ENCODE results near the gene ST8SIA6.
"Not testable (repeated sequence)": the region's sequence is repeated elsewhere in the genome, so short reads cannot be mapped to it uniquely, and the experiment has no call there.

The ST8SIA6 gene

GRCh38 chr10:17456032-17456548 is 1.7 kb upstream of the ST8SIA6 start:
- no peak for DNase-seq

GRCh38 chr10:17455015-17455520 is 673 bp upstream of the ST8SIA6 start:
- no peak for DNase-seq

DNA sequence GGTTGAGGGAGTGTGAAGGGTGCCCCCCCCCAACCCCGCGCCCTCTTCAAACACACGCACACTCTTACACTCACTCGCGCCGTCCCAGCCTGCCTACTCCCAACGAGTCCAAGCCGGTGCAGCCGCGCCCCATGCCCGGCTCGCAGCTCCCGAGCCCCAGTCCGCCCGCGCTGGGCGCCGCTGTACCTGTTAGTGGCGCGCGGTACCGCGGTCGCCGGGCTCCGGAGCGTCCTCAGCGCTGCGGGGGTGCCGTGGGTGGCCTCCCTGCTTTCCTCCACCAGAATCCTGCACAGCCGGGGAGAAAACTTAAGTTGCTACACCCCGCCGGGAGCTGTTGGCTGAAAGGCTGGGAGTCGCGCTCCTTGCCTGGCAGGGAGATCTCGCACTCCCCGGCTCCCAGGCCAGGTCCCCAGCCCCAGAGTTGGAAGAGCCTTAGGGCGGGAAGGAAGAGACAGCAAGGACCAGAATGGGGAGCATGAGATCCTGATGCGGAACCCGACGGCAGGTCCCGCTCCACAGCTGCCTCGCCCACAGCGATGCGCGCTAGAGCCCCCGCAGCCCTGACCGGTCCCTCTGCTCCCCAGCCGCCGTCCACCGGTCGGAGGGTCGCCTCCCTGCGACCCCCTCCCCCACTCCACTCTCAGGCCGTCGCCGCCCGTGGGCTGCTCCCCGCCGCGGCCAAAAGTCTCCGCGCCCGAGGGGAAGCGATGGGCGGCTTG is 863 bp downstream of the ST8SIA6 start:
- DNase-seq: no peak

- DNase-seq: no peak
Observed at GRCh38 chr10:17453035-17453372, 1.4 kb downstream of the ST8SIA6 start.

GRCh38 chr10:17452060-17452841 is 2.1 kb downstream of the ST8SIA6 start:
- DNase-seq: no peak

GRCh38 chr10:17450024-17450423 is 4.4 kb downstream of the ST8SIA6 start:
- DNase-seq: no peak

DNA sequence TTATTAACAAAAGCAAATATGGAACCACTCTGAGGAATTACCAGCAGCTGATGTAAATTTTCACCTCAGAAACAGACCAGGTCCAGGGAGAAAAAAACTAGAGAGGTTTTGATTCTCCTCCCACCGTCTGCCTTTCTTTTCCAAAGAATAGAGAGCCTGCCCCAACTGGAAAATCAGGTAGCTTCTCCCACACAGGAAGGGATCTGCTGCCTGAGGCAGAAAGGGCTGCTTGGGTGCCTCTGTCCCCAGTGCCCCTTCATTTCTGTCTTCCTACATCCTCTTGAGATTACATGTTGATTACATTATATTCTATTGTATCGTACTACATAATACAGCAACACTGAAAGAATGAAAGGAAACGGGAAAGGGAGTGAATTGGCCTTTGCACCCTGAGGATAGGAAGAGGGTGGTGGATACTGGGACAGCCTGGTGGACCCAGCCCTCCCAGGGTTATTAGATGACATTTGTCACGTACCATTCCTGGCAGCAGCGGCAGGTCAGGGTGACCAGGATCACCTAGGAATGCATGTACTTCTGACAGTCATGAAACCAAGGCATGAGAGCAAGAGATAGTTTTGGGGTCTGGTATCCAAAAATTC is 8.9 kb downstream of the ST8SIA6 start:
- no peak for DNase-seq

- no peak for DNase-seq
Observed at GRCh38 chr10:17444388-17444714, 10.0 kb downstream of the ST8SIA6 start.

- no peak for DNase-seq
Observed at GRCh38 chr10:17443707-17444387, 10.5 kb downstream of the ST8SIA6 start.

GRCh38 chr10:17438583-17438982 is 15.8 kb downstream of the ST8SIA6 start:
- no peak for DNase-seq

DNA sequence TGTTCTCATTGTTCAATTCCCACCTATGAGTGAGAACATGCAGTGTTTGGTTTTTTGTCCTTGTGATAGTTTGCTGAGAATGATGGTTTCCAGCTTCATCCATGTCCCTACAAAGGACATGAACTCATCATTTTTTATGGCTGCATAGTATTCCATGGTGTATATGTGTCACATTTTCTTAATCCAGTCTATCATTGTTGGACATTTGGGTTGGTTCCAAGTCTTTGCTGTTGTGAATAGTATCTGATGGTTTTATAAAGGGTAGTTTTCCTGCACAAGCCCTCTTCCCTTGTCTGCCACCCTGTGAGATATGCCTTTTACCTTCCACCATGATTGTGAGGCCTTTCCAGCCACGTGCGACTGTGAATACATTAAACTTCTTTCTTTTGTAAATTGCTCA is 17.8 kb downstream of the ST8SIA6 start:
- not testable (repeated sequence) for DNase-seq

DNA sequence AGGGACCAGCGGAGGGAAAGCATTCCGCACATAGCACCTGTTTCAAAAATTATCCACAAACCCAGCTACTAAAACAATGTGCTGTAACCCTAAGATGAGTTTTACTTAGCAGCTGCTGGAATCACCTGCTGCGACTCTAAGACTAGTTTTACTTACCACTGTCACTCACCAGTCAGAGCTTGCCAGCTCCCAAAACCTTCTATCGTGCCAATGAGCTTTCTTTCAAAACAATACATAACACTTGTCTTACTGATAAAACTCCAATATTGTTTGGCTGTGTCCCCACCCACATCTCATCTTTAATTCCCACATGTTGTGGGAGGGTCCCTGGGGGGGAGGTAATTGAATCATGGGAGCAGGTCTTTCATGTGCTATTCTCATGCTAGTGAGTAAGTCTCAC is 18.4 kb downstream of the ST8SIA6 start:
- no peak for DNase-seq

- no peak for DNase-seq
Observed at GRCh38 chr10:17435187-17435586, 19.2 kb downstream of the ST8SIA6 start.

DNA sequence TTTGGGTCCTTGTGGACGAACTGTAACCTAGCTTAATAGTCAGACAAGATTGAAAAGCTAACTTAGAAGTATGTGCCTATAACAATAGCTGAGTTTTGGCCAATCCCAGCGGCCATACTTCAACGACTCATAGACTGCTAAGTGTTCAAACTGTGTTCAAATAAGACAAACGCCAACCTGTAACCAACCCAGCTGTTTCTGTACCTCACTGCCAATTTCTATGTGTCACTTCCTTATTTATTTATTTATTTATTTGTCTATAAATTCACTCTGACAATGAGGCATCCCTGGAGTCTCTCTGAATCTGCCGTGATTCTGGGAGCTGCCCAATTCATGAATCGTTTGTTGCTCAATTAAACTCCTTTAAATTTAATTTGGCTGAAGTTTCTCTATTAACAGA is 21.7 kb downstream of the ST8SIA6 start:
- DNase-seq: no peak

DNA sequence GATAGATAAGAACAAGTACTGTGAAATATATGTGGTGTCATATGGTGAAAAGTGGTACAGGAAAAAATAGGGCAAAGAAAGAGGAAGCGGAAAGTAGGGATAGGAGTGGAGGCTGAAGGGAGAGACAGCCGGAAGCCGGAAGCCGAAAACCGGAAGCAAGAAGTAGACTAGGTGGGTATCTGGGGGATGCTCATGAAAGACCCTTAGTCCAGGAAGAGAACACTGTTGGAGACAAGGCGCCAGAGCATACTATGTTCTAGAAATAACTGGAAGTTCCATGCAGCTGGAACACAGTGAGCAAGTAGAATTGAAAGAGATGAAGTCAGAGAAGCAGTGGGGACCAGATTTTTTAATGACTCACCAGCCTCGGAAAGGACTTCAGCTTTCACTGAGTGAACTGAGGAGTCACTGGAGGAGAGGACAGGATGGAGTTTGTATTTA is 22.5 kb downstream of the ST8SIA6 start:
- no peak for DNase-seq

DNA sequence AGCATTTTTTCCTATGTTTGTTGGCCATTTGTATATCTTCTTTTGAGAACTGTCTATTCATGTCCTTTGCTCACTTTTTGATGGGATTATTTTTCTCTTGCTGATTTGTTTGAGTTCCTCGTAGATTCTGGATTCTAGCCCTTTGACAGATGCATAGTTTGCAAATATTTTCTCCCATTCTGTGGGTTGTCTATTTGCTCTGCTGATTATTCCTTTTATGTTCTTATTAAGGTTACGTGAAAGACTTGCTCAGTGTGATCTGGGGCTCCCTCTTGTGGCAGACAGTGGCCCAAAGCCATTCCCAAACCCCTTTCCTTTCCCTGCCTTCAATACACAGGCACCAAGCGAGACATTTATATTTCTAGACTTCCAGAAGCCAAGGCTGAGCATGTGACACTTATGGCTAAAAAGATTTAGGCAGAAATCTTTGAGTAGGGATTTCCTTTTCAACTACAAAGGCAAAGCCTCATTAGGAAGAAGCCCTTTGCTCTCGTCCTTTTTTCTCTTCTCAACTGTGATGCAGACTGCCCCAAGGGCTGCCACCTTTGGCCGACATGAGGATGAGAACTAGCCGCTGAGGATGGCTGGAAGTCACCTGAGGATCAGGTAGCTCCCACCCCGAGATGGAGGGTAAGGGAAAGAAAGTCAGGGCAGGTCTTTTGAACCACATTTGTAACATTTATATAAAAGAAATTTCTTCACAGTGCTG is 23.6 kb downstream of the ST8SIA6 start:
- peak; percentile 60 for DNase-seq

- no peak for DNase-seq
Observed at GRCh38 chr10:17429490-17429889, 24.9 kb downstream of the ST8SIA6 start.

DNA sequence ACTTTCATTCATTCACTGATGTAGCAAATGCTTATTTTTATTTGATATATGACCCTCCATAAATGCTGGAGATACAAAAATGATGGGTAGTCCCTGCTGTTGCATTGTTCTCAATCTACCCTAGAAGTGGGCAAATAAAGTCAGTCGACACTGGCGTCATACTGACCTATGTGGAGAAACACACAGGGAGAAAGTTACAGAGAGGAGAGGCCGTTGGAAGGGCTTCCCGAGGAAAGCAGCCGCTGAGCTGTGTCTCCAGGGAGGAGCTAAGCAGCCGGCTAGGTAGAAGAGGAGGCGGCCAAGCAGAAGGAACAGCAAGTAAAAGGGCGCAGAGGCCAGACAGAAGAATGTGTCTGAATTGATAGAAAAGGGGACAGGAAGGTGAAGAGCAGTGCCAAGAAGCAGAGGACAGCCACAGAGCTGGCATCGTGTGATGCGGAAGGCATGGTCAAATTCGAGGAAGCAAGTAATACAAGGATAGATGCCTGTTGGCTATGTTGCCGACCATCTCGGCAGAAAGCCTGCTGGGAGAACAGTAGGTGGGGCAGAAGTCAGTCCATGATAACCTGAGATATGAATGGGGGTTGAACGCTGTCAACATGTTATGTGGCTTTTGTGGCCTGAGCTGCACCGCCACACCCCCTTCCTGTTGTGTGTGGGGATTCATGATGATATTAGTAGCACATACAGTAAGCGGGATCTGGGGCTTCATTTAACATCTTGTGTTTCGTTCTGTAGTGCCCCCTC is 25.9 kb downstream of the ST8SIA6 start:
- peak; percentile 72 for DNase-seq

GRCh38 chr10:17427666-17428350 is 26.6 kb downstream of the ST8SIA6 start:
- DNase-seq: no peak

- no peak for DNase-seq
Observed at GRCh38 chr10:17427201-17427600, 27.2 kb downstream of the ST8SIA6 start.

DNA sequence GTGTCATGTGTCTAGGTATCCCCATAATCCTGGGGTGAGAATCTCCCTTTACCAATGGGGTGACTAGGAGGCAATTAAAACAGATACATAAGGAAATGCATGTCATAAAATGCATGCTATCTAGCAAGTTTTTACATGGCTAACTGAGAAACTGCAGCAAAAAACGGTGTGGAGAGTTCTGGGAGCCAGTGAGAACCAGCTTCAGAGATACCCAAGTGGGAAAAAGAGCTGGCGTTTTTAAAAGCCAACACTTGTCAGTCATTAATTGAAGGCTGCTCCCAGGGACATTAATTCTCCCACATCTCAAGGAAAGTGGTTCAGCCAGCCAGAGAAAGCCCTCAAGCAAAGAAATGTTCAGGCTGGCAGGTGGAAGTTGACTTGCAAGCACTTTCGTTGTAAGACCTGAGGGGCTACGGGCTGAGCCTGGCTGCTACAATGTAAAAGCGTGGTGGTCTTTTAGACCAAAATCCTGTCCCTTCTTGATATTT is 28.1 kb downstream of the ST8SIA6 start:
- DNase-seq: no peak

All from CD4-positive, alpha-beta T cell treated with Interleukin-15 for 1 hour (primary cell).